DMS79 treated with DMSO at 0.1 percent for 48 hours (cell line): ENCODE results near the gene RAPGEF5.

ENCODE experiments used
- DNase-seq: peaks from one replicate; lab custom pipeline; 2025; lab: John Stamatoyannopoulos, UW

RAPGEF5 gene

GRCh38 chr7:22267930-22268615 is 88.9 kb downstream of the RAPGEF5 start:
- DNase-seq: no peak

DNA sequence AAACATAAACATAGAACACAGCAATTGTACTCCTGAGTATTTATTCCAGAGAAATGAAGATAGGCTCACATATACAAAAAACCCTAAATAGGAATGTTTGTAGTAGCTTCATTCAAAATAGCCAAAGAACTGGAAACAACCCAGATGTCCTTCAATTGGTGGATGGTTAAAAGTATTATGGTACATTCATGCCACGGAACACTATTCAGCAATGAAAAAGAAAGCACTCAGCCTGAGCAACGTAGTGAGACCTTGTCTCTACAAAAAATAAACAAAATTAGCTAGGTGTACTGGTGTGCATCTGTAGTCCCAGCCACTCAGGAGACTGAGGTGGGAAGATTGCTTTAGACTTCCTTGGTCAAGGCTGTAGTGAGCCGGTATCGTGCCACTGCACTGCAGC is 94.4 kb downstream of the RAPGEF5 start:
- DNase-seq: no peak

GRCh38 chr7:22256541-22257096 is 100.3 kb downstream of the RAPGEF5 start:
- no peak for DNase-seq

DNA sequence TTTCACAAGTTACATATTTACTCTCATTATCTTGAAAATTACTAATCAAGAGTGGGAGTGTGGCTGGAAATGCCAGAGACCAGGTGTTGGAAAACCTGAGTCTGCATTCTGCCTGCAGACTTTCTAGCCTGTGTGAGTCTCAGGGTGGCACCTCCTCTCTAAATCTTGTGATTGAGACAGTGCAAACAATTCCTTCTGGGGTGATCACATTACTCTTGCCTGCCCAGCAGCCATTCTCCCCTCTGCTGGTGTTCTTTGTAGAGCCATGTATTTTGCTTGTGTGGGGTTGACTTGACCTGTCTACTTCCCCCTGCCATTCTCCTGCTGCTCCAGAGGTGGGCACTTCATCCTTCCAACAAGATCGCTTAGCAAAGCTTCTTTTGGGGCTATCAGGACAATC is 101.1 kb downstream of the RAPGEF5 start:
- DNase-seq: no peak

DNA sequence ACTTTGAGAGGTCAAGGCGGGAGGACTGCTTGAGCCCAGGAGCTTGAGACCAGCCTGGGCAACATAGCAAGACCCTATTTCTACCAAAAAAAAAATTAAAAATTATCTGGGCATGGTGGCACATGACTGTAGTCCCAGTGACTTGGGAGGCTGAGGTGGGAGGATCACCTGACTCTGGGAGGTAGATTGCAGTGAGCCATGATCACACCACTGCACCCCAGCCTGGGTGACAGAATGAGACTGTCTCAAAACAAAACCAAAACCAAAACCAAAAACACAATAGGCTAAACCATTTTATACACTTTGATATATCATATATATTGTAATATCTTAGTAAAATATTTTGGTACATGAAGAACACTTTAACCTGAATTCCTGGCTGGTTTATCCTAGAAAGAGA is 101.6 kb downstream of the RAPGEF5 start:
- DNase-seq: no peak

DNA sequence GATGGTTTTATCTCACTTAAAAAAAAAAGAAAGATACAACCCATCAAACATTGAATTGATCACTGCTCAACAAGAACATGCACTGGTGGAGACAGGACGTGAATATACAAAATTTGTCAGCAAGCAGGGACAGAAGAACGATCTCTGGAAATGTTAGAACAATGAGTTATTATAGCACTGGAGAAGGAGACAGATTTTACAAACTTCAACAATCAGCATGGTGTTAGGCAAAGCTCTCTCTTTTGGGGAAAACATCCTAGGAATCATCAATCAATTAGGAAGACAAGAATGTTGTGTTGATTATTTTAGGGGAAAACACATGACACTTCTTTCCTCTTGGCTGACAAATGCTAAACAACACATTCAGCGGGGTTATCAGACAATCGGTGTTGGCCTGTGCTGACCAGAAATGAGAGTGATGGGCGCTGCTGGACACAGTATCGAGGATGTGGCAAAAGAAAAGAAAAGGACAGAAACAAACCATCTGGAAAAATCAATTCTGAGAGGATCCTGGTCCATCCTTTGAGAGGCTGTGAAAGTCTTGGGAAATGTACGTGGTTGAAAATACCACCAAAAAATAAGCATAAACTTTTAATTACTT is 103.9 kb downstream of the RAPGEF5 start:
- no peak for DNase-seq

- peak; percentile 9 for DNase-seq
These were observed 104.9 kb downstream of the RAPGEF5 start for GRCh38 chr7:22252016-22252415.

DNA sequence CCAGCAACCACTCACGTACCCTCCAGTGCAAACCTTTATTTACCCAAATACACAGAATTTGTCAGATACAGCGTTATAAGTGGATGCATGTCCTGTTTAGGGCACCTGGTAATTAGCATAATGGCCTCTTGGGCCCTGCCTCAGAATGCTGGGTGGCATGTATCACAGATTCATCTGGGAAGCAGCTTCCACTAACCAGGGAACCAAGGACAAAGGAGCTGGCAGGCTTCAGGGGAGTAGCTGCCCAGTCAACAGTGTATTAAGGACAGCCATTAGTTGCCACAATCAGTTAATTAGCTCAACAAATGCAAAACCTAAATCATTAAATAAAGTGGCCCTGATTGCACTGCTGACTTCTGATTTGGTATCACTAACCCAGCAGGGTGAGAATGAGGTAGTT is 105.7 kb downstream of the RAPGEF5 start:
- peak; percentile 14 for DNase-seq

DNA sequence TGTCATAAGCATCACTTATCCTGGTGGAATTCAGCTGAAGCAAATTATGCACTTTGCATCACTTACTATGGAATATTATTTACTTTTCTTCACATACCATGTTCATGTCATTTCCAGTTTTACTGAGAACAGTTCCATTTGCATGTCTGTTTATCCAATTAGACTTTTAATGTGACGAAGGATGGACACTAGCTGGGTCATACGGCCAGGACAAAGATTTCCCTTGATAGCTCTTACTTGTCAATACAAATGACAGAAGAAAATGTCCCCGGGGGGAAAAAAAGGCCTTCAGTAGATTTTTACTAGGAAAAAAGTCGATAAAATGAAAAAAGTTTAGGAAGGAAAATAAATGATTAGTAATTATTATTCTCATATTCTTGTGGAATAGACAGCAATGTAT is 106.6 kb downstream of the RAPGEF5 start:
- no peak for DNase-seq

DNA sequence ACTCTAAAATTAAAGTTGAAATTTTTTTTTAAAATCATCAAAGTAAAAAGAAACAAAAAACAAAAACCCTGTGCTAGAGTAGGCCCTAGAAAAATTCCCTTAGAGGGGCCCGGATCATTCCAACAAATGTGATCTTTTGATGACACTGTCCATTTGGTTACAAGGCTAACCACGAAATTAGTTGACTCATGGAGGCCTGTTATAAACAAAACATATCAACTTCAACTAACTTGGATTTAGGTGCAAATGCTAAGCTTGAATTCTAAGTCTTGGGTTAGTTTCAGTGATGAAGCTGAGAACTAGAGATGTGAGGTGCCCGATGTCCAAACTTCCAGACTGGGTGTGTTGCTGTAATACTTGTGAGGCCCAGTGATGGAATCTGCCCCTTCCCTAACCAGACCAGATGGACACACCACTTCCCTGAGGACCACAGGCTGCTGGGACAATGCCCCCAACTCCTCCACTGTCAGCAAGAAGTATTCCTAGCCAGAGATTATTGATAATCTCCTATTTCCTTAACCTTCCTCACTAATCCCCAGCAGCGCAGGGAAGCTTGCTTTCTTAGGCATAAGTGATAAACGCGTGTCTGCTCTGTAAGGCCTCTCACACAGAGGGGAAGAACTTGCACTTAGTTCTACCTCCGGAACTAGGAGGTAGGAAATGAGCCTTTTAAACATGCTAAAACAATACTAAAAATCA is 108.7 kb downstream of the RAPGEF5 start:
- DNase-seq: no peak

- DNase-seq: no peak
These were observed 115.1 kb downstream of the RAPGEF5 start for GRCh38 chr7:22241805-22242390.

GRCh38 chr7:22240904-22241571 is 115.9 kb downstream of the RAPGEF5 start:
- peak; percentile 2 for DNase-seq

DNA sequence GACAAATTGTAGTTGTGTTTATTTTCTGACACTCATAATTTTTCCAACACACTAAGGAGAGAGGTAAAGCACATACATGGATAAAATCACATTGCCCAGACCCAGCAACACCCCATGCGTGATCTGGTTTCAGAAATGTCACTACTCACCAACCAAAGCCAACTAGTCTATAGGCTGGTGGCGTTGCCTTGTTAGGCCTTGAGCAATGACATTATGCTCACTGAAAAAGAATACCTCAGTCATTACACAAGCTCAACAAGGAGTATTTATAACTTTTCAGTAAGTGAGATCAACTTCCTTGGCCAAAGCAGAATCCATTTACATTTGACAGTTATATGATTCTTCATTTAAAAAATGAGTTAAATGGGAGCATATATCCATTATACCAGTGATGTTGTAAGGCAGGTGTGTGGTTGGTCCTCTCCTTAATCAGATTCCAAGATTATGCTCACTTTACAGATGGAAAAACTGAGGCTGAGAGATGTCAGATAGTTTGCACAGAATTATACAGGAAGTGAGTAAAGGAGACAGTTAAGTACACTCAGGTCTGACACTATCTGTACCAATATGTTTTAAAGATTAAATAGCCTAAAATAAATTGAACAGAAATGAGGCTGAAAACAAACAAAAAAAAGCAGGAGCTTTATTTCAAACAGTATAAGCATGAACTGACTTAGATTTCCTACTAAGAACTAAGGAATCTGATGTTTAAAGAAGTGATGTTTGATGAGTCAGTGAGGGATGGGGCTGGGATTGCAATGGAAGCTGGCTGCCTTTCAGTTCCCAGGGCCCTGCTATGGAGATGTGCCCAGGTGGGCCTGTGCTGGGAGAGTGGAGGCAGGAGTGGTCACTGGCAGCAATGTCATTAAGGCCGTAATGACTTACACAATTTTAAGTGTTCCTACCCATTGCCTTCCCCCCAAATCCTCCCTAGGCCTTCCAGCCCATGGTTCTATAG is 118.3 kb downstream of the RAPGEF5 start:
- no peak for DNase-seq

DNA sequence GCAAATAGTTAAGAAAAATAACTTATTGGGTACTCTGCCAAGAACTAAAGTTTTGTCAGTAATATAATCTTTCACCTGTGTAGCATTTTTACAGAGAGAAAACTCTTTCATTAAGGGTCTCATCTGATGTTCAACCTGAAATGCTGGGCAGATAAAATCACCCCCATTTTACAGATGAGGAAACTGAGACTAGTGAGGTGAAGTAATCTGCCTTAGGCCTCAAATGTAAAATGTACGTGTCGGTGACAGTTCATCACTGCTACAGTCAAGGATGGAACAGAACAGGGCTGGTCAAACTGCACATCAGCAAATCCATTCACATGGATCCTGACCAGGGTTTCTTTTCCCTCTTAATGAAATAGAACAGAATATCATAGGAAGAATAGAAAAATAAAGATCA is 121.8 kb downstream of the RAPGEF5 start:
- no peak for DNase-seq

- DNase-seq: no peak
These were observed 122.7 kb downstream of the RAPGEF5 start for GRCh38 chr7:22234227-22234626.

DNA sequence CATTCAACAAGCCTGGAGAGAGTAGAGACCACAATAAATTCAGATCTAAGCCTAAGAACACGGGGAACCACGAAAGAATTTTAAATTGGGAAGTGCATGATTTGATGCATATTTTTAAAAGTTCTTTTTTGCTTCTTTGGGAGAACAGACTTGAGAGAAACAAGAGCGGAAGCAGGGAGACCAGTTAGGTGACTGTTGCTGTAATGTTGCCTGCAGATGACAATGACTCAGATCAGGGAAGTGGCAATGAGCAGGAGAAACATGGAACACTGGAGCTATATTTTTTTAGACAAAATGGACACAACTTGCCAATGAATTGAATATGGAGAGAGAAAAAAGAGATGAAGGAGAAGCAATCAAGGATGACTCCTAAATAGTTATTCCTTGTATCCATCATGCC is 125.1 kb downstream of the RAPGEF5 start:
- DNase-seq: no peak

DNA sequence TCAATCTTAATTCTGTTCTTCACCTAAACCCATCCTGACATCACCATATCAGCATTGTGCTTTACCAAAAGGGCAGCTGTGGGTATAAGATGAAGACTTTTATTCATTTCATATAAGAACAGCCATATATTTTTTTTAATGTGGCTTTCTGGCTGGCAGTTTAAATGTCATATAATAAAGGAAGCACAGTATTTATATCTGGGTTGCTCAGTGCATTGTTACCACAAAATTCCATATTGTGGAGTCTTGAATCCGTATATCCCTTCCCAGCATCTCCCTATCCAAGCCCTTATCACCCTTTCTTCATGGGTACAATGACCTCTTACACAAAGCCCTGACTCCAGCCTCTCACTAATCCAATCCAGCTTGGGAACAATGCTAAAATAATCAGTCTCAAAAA is 125.8 kb downstream of the RAPGEF5 start:
- DNase-seq: no peak

GRCh38 chr7:22230238-22230637 is 126.7 kb downstream of the RAPGEF5 start:
- DNase-seq: no peak

DNA sequence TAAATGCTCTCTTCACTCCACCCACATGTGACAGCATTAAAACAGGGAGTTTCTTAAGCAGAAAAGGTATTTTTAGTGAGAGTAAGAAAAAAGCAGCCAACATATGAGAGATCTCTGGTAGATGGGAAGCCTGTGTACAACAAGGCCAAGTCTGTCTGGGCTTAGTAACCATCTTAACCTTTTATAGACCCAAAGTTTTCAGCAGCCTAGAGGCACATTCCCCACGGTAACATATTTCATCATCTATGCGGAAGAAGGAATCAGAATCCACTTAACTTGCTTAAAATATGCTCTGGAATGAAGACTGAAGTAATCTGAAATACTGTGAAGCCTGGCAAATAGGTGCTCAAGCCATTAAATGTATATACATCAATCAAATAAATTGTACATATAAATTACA is 127.8 kb downstream of the RAPGEF5 start:
- no peak for DNase-seq

DNA sequence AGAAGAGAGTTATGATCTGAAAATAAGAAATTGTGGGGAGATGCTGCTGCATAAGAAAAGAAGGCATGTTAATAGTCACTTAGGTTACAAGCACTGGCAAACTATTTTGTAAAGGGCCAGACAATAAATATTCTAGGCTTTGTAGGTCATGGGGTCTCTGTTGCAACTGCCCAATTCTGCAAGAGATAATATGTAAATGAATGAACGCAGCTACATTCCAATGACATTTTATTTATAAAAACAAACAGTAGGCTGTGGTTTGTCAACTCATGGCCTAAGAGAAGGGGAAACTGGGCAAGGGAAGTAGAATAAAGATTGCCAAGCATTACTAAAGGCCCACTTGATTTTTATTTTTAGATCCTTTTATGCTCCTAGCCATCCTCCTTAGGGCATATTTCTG is 133.1 kb downstream of the RAPGEF5 start:
- no peak for DNase-seq

- DNase-seq: no peak
These were observed 136.0 kb downstream of the RAPGEF5 start for GRCh38 chr7:22220941-22221340.
